ENCODE measurements around the gene NFIA. TPM values are rescaled to one million over a fixed set of nuclear protein-coding genes. Genes with fewer than 3 reads are reported as not detected.

NFIA gene
- total and polyA plus RNA-seq, 7 experiments from 2014 or later = 1.0 to 8.6 (median 5.9) TPM

GRCh38 chr1:61297887-61298286 is 215.5 kb downstream of the NFIA start:
- Histone ChIP-seq H3K36me3 (ENCODE audit: control insufficient read depth in 2 of 3, insufficient read depth in 3 of 3, low read length in 3 of 3) (no peaks in the 10 kb centered on the region), H3K27me3 (ENCODE audit: control insufficient read depth in 2 of 2, insufficient read depth in 2 of 2, low read length in 2 of 2) (no peaks in the 10 kb centered on the region), H3K4me3 (ENCODE audit: low read length) (no peak overlapping the region), H3K4me1 (ENCODE audit: control insufficient read depth in 2 of 2, insufficient read depth in 2 of 2, low read length in 2 of 2) (no peaks in the 10 kb centered on the region), H3K27ac (ENCODE audit: low read depth, low read length) (no peak overlapping the region), H3K9me3 (ENCODE audit: control insufficient read depth in 2 of 3, low read length in 3 of 3) (no peaks in the 10 kb centered on the region)
- POLR2A ChIA-PET = interaction anchor here (0.7 kb wide), 1 partner anchor 55 kb away, joined by 3 read pairs; no protein-coding TSS in a partner anchor
- H3K36me3 Mint-ChIP-seq = peaks cover 0 to 9% (median 4%) of the 10 kb centered on the region in 5 donors
- CTCF ChIA-PET = no interaction called here
- ATAC-seq = no peak
- no peak overlapping the region for H3K4me3 Mint-ChIP-seq
- intact Hi-C loops (cut with micrococcal nuclease) = no loop called here
- H3K27ac Mint-ChIP-seq = no peak overlapping the region
- H3K4me1 Mint-ChIP-seq = peaks cover 0 to 15% (median 0%) of the 10 kb centered on the region in 7 donors
- peaks cover 0 to 8% (median 0%) of the 10 kb centered on the region in 11 donors for H3K9me3 Mint-ChIP-seq
- H3K27me3 Mint-ChIP-seq = peaks cover 0 to 4% (median 0%) of the 10 kb centered on the region in 5 donors
- DNase-seq = no peak

- H3K27me3 ChIP-seq (ENCODE audit: control insufficient read depth in 2 of 2, insufficient read depth in 2 of 2, low read length in 2 of 2) = no peaks in the 10 kb centered on the region
- DNase-seq (no peak), ATAC-seq (no peak)
- peaks cover 0 to 24% (median 0%) of the 10 kb centered on the region in 7 donors for H3K4me1 Mint-ChIP-seq
- no peaks in the 10 kb centered on the region for H3K36me3 ChIP-seq (ENCODE audit: control insufficient read depth in 2 of 3, insufficient read depth in 3 of 3, low read length in 3 of 3)
- intact Hi-C loops (cut with micrococcal nuclease) = no loop called here
- H3K9me3 Mint-ChIP-seq = peaks cover 0 to 8% (median 0%) of the 10 kb centered on the region in 11 donors
- H3K27me3 Mint-ChIP-seq = peaks cover 0 to 4% (median 0%) of the 10 kb centered on the region in 5 donors
- ChIA-PET POLR2A (no interaction called here), CTCF (no interaction called here)
- peaks cover 0 to 9% (median 6%) of the 10 kb centered on the region in 5 donors for H3K36me3 Mint-ChIP-seq
- no peaks in the 10 kb centered on the region for H3K4me1 ChIP-seq (ENCODE audit: control insufficient read depth in 2 of 2, insufficient read depth in 2 of 2, low read length in 2 of 2)
- H3K27ac ChIP-seq (ENCODE audit: low read depth, low read length) = no peak overlapping the region
- H3K27ac Mint-ChIP-seq = no peak overlapping the region
- no peak overlapping the region for H3K4me3 Mint-ChIP-seq
- no peaks in the 10 kb centered on the region for H3K9me3 ChIP-seq (ENCODE audit: control insufficient read depth in 2 of 3, low read length in 3 of 3)
- no peak overlapping the region for H3K4me3 ChIP-seq (ENCODE audit: low read length)
Measured at GRCh38 chr1:61299463-61299862, 217.1 kb downstream of the NFIA start.

- ChIA-PET CTCF (no interaction called here), POLR2A (no interaction called here)
- Mint-ChIP-seq H3K27me3 (peaks cover 0 to 4% (median 0%) of the 10 kb centered on the region in 5 donors), H3K36me3 (peaks cover 0 to 9% (median 6%) of the 10 kb centered on the region in 5 donors), H3K9me3 (peaks cover 0 to 8% (median 0%) of the 10 kb centered on the region in 11 donors), H3K27ac (peak overlapping the region in 1 of 9 donors; percentile 46), H3K4me1 (peaks cover 0 to 24% (median 0%) of the 10 kb centered on the region in 7 donors), H3K4me3 (no peak overlapping the region)
- no peak for ATAC-seq
- Histone ChIP-seq H3K36me3 (ENCODE audit: control insufficient read depth in 2 of 3, insufficient read depth in 3 of 3, low read length in 3 of 3) (no peaks in the 10 kb centered on the region), H3K4me1 (ENCODE audit: control insufficient read depth in 2 of 2, insufficient read depth in 2 of 2, low read length in 2 of 2) (no peaks in the 10 kb centered on the region), H3K27me3 (ENCODE audit: control insufficient read depth in 2 of 2, insufficient read depth in 2 of 2, low read length in 2 of 2) (no peaks in the 10 kb centered on the region), H3K4me3 (ENCODE audit: low read length) (no peak overlapping the region), H3K27ac (ENCODE audit: low read depth, low read length) (no peak overlapping the region), H3K9me3 (ENCODE audit: control insufficient read depth in 2 of 3, low read length in 3 of 3) (no peaks in the 10 kb centered on the region)
- intact Hi-C loops (cut with micrococcal nuclease) = no loop called here
- no peak for DNase-seq
Measured at GRCh38 chr1:61300899-61301298, 218.5 kb downstream of the NFIA start.

- intact Hi-C loops (cut with micrococcal nuclease) = loop anchor here in 1 of 2 donors (1.0 kb wide), 2 partner anchors 16 to 30 kb away; no protein-coding TSS in a partner anchor
- Mint-ChIP-seq H3K4me3 (peak overlapping the region in 1 of 10 donors; percentile 20), H3K36me3 (peaks cover 0 to 9% (median 8%) of the 10 kb centered on the region in 5 donors), H3K27ac (peak overlapping the region in 1 of 9 donors; percentile 86), H3K4me1 (peaks cover 0 to 24% (median 0%) of the 10 kb centered on the region in 7 donors), H3K9me3 (peaks cover 0 to 8% (median 0%) of the 10 kb centered on the region in 11 donors), H3K27me3 (peaks cover 0 to 4% (median 0%) of the 10 kb centered on the region in 5 donors)
- DNase-seq (no peak), ATAC-seq (no peak)
- POLR2A ChIA-PET = no interaction called here
- Histone ChIP-seq H3K27me3 (ENCODE audit: control insufficient read depth in 2 of 2, insufficient read depth in 2 of 2, low read length in 2 of 2) (no peaks in the 10 kb centered on the region), H3K36me3 (ENCODE audit: control insufficient read depth in 2 of 3, insufficient read depth in 3 of 3, low read length in 3 of 3) (no peaks in the 10 kb centered on the region), H3K4me1 (ENCODE audit: control insufficient read depth in 2 of 2, insufficient read depth in 2 of 2, low read length in 2 of 2) (no peaks in the 10 kb centered on the region), H3K9me3 (ENCODE audit: control insufficient read depth in 2 of 3, low read length in 3 of 3) (no peaks in the 10 kb centered on the region), H3K27ac (ENCODE audit: low read depth, low read length) (no peak overlapping the region), H3K4me3 (ENCODE audit: low read length) (no peak overlapping the region)
- CTCF ChIA-PET = no interaction called here
Measured at GRCh38 chr1:61301824-61302657, 219.7 kb downstream of the NFIA start.

- Mint-ChIP-seq H3K4me1 (peaks cover 0 to 13% (median 0%) of the 10 kb centered on the region in 7 donors), H3K36me3 (peaks cover 0 to 7% (median 0%) of the 10 kb centered on the region in 5 donors), H3K4me3 (no peak overlapping the region), H3K9me3 (no peaks in the 10 kb centered on the region), H3K27me3 (peaks cover 0 to 4% (median 0%) of the 10 kb centered on the region in 5 donors), H3K27ac (no peak overlapping the region)
- intact Hi-C loops (cut with micrococcal nuclease) = no loop called here
- Histone ChIP-seq H3K9me3 (ENCODE audit: control insufficient read depth in 2 of 3, low read length in 3 of 3) (no peaks in the 10 kb centered on the region), H3K36me3 (ENCODE audit: control insufficient read depth in 2 of 3, insufficient read depth in 3 of 3, low read length in 3 of 3) (no peaks in the 10 kb centered on the region), H3K4me1 (ENCODE audit: control insufficient read depth in 2 of 2, insufficient read depth in 2 of 2, low read length in 2 of 2) (no peaks in the 10 kb centered on the region), H3K27me3 (ENCODE audit: control insufficient read depth in 2 of 2, insufficient read depth in 2 of 2, low read length in 2 of 2) (no peaks in the 10 kb centered on the region), H3K4me3 (ENCODE audit: low read length) (no peak overlapping the region), H3K27ac (ENCODE audit: low read depth, low read length) (no peak overlapping the region)
- ATAC-seq (no peak), DNase-seq (no peak)
- POLR2A ChIA-PET = no interaction called here
- CTCF ChIA-PET = no interaction called here
Measured at GRCh38 chr1:61307422-61308142, 225.2 kb downstream of the NFIA start.

- POLR2A ChIA-PET = no interaction called here
- no peak overlapping the region for H3K27ac Mint-ChIP-seq
- CTCF ChIA-PET = no interaction called here
Measured at GRCh38 chr1:61310057-61310456, 227.7 kb downstream of the NFIA start.

More at GRCh38 chr1:61310057-61310456, 227.7 kb downstream of the NFIA start:
- ATAC-seq (no peak), DNase-seq (no peak)
- no peak overlapping the region for H3K27ac ChIP-seq (ENCODE audit: low read depth, low read length)
- no peak overlapping the region for H3K4me3 ChIP-seq (ENCODE audit: low read length)
- H3K27me3 ChIP-seq (ENCODE audit: control insufficient read depth in 2 of 2, insufficient read depth in 2 of 2, low read length in 2 of 2) = no peaks in the 10 kb centered on the region
- no peaks in the 10 kb centered on the region for H3K36me3 ChIP-seq (ENCODE audit: control insufficient read depth in 2 of 3, insufficient read depth in 3 of 3, low read length in 3 of 3)
- Mint-ChIP-seq H3K36me3 (peaks cover 0 to 7% (median 4%) of the 10 kb centered on the region in 5 donors), H3K4me3 (no peak overlapping the region), H3K27me3 (peaks cover 0 to 2% (median 0%) of the 10 kb centered on the region in 5 donors), H3K9me3 (no peaks in the 10 kb centered on the region), H3K4me1 (no peaks in the 10 kb centered on the region)
- intact Hi-C loops (cut with micrococcal nuclease) = no loop called here
- H3K9me3 ChIP-seq (ENCODE audit: control insufficient read depth in 2 of 3, low read length in 3 of 3) = no peaks in the 10 kb centered on the region
- no peaks in the 10 kb centered on the region for H3K4me1 ChIP-seq (ENCODE audit: control insufficient read depth in 2 of 2, insufficient read depth in 2 of 2, low read length in 2 of 2)

Data from naive thymus-derived CD4-positive, alpha-beta T cell (primary cell).